ENCODE data around the gene TAS2R30.

GRCh38 chr12:11133816-11134215 lies 628 bp downstream of the TAS2R30 start:
- no peak for TF ChIP-seq KLF1 (tag; IDR thresholded peaks at IDR 0.05)
- TF ChIP-seq, protein P1, sequence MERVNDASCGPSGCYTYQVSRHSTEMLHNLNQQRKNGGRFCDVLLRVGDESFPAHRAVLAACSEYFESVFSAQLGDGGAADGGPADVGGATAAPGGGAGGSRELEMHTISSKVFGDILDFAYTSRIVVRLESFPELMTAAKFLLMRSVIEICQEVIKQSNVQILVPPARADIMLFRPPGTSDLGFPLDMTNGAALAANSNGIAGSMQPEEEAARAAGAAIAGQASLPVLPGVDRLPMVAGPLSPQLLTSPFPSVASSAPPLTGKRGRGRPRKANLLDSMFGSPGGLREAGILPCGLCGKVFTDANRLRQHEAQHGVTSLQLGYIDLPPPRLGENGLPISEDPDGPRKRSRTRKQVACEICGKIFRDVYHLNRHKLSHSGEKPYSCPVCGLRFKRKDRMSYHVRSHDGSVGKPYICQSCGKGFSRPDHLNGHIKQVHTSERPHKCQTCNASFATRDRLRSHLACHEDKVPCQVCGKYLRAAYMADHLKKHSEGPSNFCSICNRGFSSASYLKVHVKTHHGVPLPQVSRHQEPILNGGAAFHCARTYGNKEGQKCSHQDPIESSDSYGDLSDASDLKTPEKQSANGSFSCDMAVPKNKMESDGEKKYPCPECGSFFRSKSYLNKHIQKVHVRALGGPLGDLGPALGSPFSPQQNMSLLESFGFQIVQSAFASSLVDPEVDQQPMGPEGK (CRISPR knock-in tag; IDR thresholded peaks at IDR 0.05; ENCODE audit: borderline replicate concordance) = no peak
- no peak for TF ChIP-seq GABPA (tag; conservative IDR thresholded peaks at IDR 0.05; ENCODE audit: low read depth)
- TF ChIP-seq, protein P2, sequence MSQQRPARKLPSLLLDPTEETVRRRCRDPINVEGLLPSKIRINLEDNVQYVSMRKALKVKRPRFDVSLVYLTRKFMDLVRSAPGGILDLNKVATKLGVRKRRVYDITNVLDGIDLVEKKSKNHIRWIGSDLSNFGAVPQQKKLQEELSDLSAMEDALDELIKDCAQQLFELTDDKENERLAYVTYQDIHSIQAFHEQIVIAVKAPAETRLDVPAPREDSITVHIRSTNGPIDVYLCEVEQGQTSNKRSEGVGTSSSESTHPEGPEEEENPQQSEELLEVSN (IDR thresholded peaks at IDR 0.05; ENCODE audit: borderline replicate concordance in 1 of 2, extremely low read depth in 1 of 2, insufficient read depth in 1 of 2, insufficient read length in 1 of 2, low read depth in 1 of 2, low read length in 1 of 2, poor library complexity in 1 of 2, severe bottlenecking in 1 of 2) = no peak
- no peak for TF ChIP-seq GATAD2A (IDR thresholded peaks at IDR 0.05)
- TF ChIP-seq, protein P3, sequence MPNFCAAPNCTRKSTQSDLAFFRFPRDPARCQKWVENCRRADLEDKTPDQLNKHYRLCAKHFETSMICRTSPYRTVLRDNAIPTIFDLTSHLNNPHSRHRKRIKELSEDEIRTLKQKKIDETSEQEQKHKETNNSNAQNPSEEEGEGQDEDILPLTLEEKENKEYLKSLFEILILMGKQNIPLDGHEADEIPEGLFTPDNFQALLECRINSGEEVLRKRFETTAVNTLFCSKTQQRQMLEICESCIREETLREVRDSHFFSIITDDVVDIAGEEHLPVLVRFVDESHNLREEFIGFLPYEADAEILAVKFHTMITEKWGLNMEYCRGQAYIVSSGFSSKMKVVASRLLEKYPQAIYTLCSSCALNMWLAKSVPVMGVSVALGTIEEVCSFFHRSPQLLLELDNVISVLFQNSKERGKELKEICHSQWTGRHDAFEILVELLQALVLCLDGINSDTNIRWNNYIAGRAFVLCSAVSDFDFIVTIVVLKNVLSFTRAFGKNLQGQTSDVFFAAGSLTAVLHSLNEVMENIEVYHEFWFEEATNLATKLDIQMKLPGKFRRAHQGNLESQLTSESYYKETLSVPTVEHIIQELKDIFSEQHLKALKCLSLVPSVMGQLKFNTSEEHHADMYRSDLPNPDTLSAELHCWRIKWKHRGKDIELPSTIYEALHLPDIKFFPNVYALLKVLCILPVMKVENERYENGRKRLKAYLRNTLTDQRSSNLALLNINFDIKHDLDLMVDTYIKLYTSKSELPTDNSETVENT (CRISPR knock-in tag; IDR thresholded peaks at IDR 0.05) = no peak
- no peak for TF ChIP-seq PCBP1 (IDR thresholded peaks at IDR 0.05; ENCODE audit: low read depth, low read length, poor library complexity, severe bottlenecking)
- no peak for TF ChIP-seq HIVEP1 (CRISPR knock-in tag; IDR thresholded peaks at IDR 0.05)
